Calu3 (cell line): ENCODE results near the gene RAP1GAP2. TPM values are rescaled to one million over a fixed set of nuclear protein-coding genes. Genes with fewer than 3 reads are reported as not detected.

Experiments used
- BruUV-seq: library from RNA; stranded (reverse); fragments of 400-500 nt; replicated peaks from 2 replicates; lab custom pipeline; 2021; lab: Mats Ljungman, UMichigan
- CTCF ChIA-PET: fragments of 300-600 bp; sonication (Branson Sonifier 250); formaldehyde crosslinking; loops from one replicate; lab custom pipeline; 2022; ENCODE audit warnings: antibody characterized with exemption; lab: Charles Lee
- DNase-seq: peaks from one replicate; pipeline ENCODE4 v3.0.0; 2022
- H3K27ac Mint-ChIP-seq: one replicate; pipeline ENCODE4 v1.8.0; 2022; ENCODE audit warnings: mixed read lengths; ENCODE audit not compliant: unreplicated experiment
- H3K27me3 Mint-ChIP-seq: one replicate; pipeline ENCODE4 v1.8.0; 2022; ENCODE audit warnings: mixed read lengths; ENCODE audit not compliant: unreplicated experiment
- H3K36me3 Mint-ChIP-seq: one replicate; pipeline ENCODE4 v1.8.0; 2022; ENCODE audit warnings: mild to moderate bottlenecking, moderate library complexity, mixed read lengths; ENCODE audit not compliant: insufficient read depth, unreplicated experiment
- H3K4me1 Mint-ChIP-seq: one replicate; pipeline ENCODE4 v1.8.0; 2022; ENCODE audit warnings: mild to moderate bottlenecking, low read depth, mixed read lengths; ENCODE audit not compliant: unreplicated experiment
- H3K4me3 Mint-ChIP-seq: one replicate; pipeline ENCODE4 v1.8.0; 2022; ENCODE audit warnings: mild to moderate bottlenecking, low read depth, moderate library complexity, mixed read lengths; ENCODE audit not compliant: unreplicated experiment
- H3K9me3 Mint-ChIP-seq: one replicate; pipeline ENCODE4 v1.8.0; 2022; ENCODE audit warnings: low read depth, mixed read lengths; ENCODE audit not compliant: unreplicated experiment
- CTCF ChIP-seq: fragments of 200-600 bp; IDR thresholded peaks from one replicate; pipeline ENCODE4 v1.8.0; 2022; ENCODE audit warnings: antibody characterized with exemption; ENCODE audit not compliant: unreplicated experiment
- intact Hi-C: fragments of 100-400 bp; cut with micrococcal nuclease; formaldehyde crosslinking; loops from one replicate; pipeline ENCODE4 v1.10.0; 2022; ENCODE audit not compliant: unreplicated experiment
- total RNA-seq: library from RNA; stranded (reverse); gene quantifications from 2 replicates; pipeline ENCODE4 v1.2.3, GENCODE V29; 2022

The RAP1GAP2 gene
- total RNA-seq, 1 experiment from 2014 or later: 38.4 TPM

- no peak for DNase-seq
- peaks cover 24% of the 10 kb centered on the region for H3K36me3 Mint-ChIP-seq
- BruUV-seq: no TSS peak
- no peak overlapping the region for H3K27ac Mint-ChIP-seq
- intact Hi-C loops: no loop called here
- H3K4me3 Mint-ChIP-seq: no peak overlapping the region
- H3K4me1 Mint-ChIP-seq: no peaks in the 10 kb centered on the region
- TF ChIP-seq CTCF: no peak
- peaks cover 11% of the 10 kb centered on the region for H3K9me3 Mint-ChIP-seq
- no peaks in the 10 kb centered on the region for H3K27me3 Mint-ChIP-seq
- CTCF ChIA-PET: no interaction called here
Measured at GRCh38 chr17:3019761-3020160, 223.5 kb downstream of the RAP1GAP2 start.

DNA sequence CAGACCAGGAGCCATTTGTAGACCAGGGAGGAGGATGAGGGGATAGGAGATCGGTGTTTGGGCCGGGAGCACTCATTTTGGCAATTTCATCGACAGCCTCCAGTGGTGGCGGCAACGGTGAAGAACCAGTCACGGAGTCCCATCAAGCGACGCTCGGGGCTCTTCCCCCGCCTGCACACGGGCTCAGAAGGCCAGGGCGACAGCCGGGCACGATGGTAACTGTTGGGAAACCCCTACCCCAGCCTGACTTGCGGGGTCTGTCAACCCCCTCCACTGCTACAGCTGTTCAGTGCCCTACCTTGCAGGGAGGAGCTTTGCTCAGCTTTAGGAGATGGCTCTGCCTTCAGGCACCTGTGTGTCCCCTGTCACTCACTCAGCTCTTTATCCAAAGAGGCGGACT is 224.1 kb downstream of the RAP1GAP2 start:
- H3K9me3 Mint-ChIP-seq: peaks cover 11% of the 10 kb centered on the region
- H3K27me3 Mint-ChIP-seq: no peaks in the 10 kb centered on the region
- peaks cover 24% of the 10 kb centered on the region for H3K36me3 Mint-ChIP-seq
- CTCF ChIA-PET: interaction anchor here (0.8 kb wide), 1 partner anchor 45 kb away, joined by 6 read pairs; no protein-coding TSS in a partner anchor
- intact Hi-C loops: no loop called here
- DNase-seq: no peak
- H3K27ac Mint-ChIP-seq: no peak overlapping the region
- H3K4me1 Mint-ChIP-seq: no peaks in the 10 kb centered on the region
- BruUV-seq: no TSS peak
- no peak for TF ChIP-seq CTCF
- no peak overlapping the region for H3K4me3 Mint-ChIP-seq

DNA sequence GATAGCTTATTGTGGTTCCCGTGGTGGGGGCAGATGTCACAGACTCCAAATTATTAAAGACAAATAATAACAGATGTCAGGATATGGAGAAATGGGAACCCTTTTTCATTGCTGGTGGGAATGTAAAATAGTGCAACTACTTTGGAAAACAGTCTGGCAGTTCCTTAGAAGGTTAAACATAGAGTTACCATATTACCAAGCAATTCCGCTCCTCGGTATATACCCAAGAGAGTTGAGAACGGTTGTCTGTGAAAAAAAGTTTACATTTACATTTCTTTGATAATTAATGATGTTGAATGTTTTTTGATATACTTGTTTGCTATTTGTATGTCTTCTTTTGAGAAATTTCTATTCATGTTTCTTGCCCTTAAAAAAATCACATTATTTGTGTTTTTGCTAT is 226.0 kb downstream of the RAP1GAP2 start:
- Mint-ChIP-seq H3K36me3 (peaks cover 24% of the 10 kb centered on the region), H3K9me3 (peaks cover 11% of the 10 kb centered on the region), H3K27me3 (no peaks in the 10 kb centered on the region), H3K4me1 (no peaks in the 10 kb centered on the region), H3K27ac (no peak overlapping the region), H3K4me3 (no peak overlapping the region)
- no peak for TF ChIP-seq CTCF
- DNase-seq: no peak
- intact Hi-C loops: no loop called here
- BruUV-seq: no TSS peak
- CTCF ChIA-PET: no interaction called here

DNA sequence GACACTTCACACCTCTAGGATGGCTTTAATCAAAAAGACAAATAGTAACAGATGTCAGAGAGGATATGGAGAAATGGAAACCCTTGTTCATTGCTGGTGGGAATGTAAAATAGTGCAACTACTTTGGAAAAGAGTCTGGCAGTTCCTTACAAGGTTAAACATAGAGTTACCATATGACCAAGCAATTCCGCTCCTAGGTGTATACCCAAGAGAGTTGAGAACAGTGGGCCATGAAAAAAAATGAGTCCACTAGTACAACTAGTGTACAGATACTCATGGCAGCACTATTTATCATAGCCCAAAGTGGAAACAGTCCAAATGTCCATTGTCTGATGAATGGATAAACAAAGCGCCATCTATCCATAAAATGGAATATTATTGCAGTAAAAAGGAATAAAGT is 228.1 kb downstream of the RAP1GAP2 start:
- no TSS peak for BruUV-seq
- no peaks in the 10 kb centered on the region for H3K4me1 Mint-ChIP-seq
- peak overlapping the region; percentile 33 for H3K27ac Mint-ChIP-seq
- H3K36me3 Mint-ChIP-seq: peaks cover 32% of the 10 kb centered on the region
- no peaks in the 10 kb centered on the region for H3K27me3 Mint-ChIP-seq
- DNase-seq: no peak
- no peak for TF ChIP-seq CTCF
- CTCF ChIA-PET: no interaction called here
- intact Hi-C loops: no loop called here
- H3K4me3 Mint-ChIP-seq: no peak overlapping the region
- peaks cover 11% of the 10 kb centered on the region for H3K9me3 Mint-ChIP-seq
